MCF 10A (cell line): Measurements from ENCODE around the gene NAT10. TPM values are rescaled to one million over a fixed set of nuclear protein-coding genes. Genes with fewer than 3 reads are reported as not detected.

Experiments used
- Bru-seq: library from RNA; stranded (reverse); fragments of 400-500 nt; gene quantifications from one replicate; lab custom pipeline; 2021; lab: Mats Ljungman, UMichigan
- BruChase-seq, 2 experiments: library from RNA; stranded (reverse); fragments of 400-500 nt; gene quantifications; one replicate each; lab custom pipeline; 2021; lab: Mats Ljungman, UMichigan
- BruUV-seq: library from RNA; stranded (reverse); fragments of 400-500 nt; replicated peaks from 2 replicates; lab custom pipeline; 2021; lab: Mats Ljungman, UMichigan
- CTCF ChIA-PET: fragments of 300-600 bp; sonication (Branson Sonifier 250); formaldehyde crosslinking; extraction: SDS; loops from one replicate; lab custom pipeline; 2021; ENCODE audit warnings: antibody characterized with exemption, inconsistent platforms; lab: Yijun Ruan, JAX
- POLR2A ChIA-PET: fragments of 300-600, 350-650 bp; sonication (Branson Sonifier 250); formaldehyde crosslinking; extraction: SDS; loops from one replicate; lab custom pipeline; 2020; ENCODE audit warnings: antibody characterized with exemption, inconsistent platforms; lab: Yijun Ruan, JAX
- DNase-seq: peaks from one replicate; pipeline ENCODE4 v3.0.0-alpha.2; 2018; ENCODE audit not compliant: unreplicated experiment
- H3K27ac Mint-ChIP-seq: one replicate; pipeline ENCODE4 v1.8.0; 2022; ENCODE audit warnings: mild to moderate bottlenecking, low read depth, mixed read lengths; ENCODE audit not compliant: unreplicated experiment
- H3K27me3 Mint-ChIP-seq: one replicate; pipeline ENCODE4 v1.8.0; 2022; ENCODE audit warnings: mixed read lengths; ENCODE audit not compliant: insufficient read depth, unreplicated experiment
- H3K36me3 Mint-ChIP-seq: one replicate; pipeline ENCODE4 v1.8.0; 2022; ENCODE audit warnings: mild to moderate bottlenecking, moderate library complexity, mixed read lengths; ENCODE audit not compliant: insufficient read depth, unreplicated experiment
- H3K4me1 Mint-ChIP-seq: one replicate; pipeline ENCODE4 v1.8.0; 2022; ENCODE audit warnings: mixed read lengths; ENCODE audit not compliant: insufficient read depth, unreplicated experiment
- H3K4me3 Mint-ChIP-seq: one replicate; pipeline ENCODE4 v1.8.0; 2022; ENCODE audit warnings: mild to moderate bottlenecking, moderate library complexity, mixed read lengths; ENCODE audit not compliant: unreplicated experiment
- H3K9me3 Mint-ChIP-seq: one replicate; pipeline ENCODE4 v1.8.0; 2022; ENCODE audit warnings: mixed read lengths; ENCODE audit not compliant: unreplicated experiment
- CTCF ChIP-seq: fragments of 200-600 bp; IDR thresholded peaks from one replicate; pipeline ENCODE4 v1.8.0; 2022; ENCODE audit warnings: antibody characterized with exemption, mild to moderate bottlenecking; ENCODE audit not compliant: unreplicated experiment
- intact Hi-C: fragments of 100-400 bp; cut with micrococcal nuclease; formaldehyde crosslinking; loops from 2 replicates; pipeline ENCODE4 v1.14.1; 2022
- long read RNA-seq: library from polyadenylated mRNA; stranded (forward); transcript quantifications from one replicate; pipeline ENCODE4 v2.0.0, GENCODE V29; 2022
- total RNA-seq: library from RNA; stranded (reverse); gene quantifications from 2 replicates; pipeline ENCODE4 v1.2.3, GENCODE V29; 2022

Gene NAT10
- total RNA-seq (68.9 and 89.5 TPM in 2 replicates), Bru-seq, nascent RNA (percentile 84 among the genes with signal in this experiment), BruChase-seq, experiment 1, labeled RNA remaining after a 6-hour chase (percentile 88 among the genes with signal in this experiment), BruChase-seq, experiment 2, labeled RNA remaining after a 2-hour chase (percentile 86 among the genes with signal in this experiment)
- long read RNA-seq, full-length matches to known transcripts, result 79 of 117 reads
- long read RNA-seq, partial matches to known transcripts, result 21 of 117 reads
- long read RNA-seq, other reads (novel, unspliced or antisense), result 17 of 117 reads

DNA sequence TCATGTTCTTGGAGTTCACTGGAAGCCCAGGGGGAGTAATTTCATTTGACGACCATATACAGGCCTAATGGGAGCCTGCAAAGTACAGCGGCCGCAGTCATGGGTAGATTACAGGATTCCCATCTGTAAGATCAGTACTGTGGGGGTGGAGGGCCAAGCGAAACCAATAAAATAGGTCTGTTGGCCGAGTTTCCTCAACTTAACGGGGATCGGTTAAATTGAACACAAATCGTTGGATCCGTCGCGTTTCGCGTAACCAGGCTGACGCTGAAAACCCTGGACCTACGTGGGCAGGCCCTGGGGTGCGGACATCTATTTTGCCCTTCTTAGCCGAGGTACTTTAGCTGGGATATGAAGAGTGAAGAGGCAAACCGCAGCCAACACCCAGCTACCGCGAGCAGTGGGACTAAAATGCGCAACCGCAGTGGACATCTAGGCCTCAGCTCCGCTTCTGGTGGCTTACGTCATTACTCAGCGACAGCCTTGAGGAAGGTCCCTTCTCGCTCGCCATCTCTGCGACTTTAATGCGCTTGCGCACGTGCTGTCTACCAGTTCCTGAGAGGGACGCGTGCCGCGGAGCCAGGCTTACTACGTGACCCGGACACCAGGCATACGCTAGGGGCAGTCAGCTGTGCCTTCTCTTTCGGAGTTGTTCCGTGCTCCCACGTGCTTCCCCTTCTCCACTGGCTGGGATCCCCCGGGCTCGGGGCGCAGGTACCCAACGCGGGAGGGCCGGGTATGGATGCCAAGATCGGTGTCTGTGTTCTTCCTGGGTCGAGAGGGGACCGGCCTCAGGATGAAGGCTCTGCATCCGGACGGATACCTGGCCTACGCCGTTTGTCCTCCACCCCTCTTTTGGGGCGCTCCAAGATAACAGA lies at the start of gene NAT10:
NAT10 (plus strand) TSS at position 551 of the 878 bp plus-strand sequence. CDS start 2,597 bp downstream, outside the sequence.
- TSS peak; percentile 99 for BruUV-seq

GRCh38 chr11:34056672-34057071 lies 48.8 kb upstream of the NAT10 start:
- no peak for DNase-seq
- peak overlapping the region; percentile 8 for H3K4me3 Mint-ChIP-seq
- BruUV-seq, result no TSS peak
- POLR2A ChIA-PET, result interaction anchor here (0.7 to 2.1 kb wide), 7 partner anchors 9 to 48 kb away, joined by 3 to 10 read pairs (median 3); partner anchors contain the start of gene NAT10
- intact Hi-C loops, result no loop called here
- CTCF ChIA-PET, result interaction anchor here (0.9 to 2.2 kb wide), 3 partner anchors 11 to 69 kb away, joined by 3 to 17 read pairs (median 5); no protein-coding TSS in a partner anchor
- H3K27ac Mint-ChIP-seq, result no peak overlapping the region
- H3K36me3 Mint-ChIP-seq, result peaks cover 57% of the 10 kb centered on the region
- TF ChIP-seq CTCF, result no peak
- no peaks in the 10 kb centered on the region for H3K9me3 Mint-ChIP-seq
- no peaks in the 10 kb centered on the region for H3K27me3 Mint-ChIP-seq
- H3K4me1 Mint-ChIP-seq, result peaks cover 20% of the 10 kb centered on the region

More for the DNA sequence above, at the start of gene NAT10:
- peak; percentile 98 for DNase-seq
- intact Hi-C loops, result loop anchor here (1.0 to 2.0 kb wide), 3 partner anchors 53 to 254 kb away; no protein-coding TSS in a partner anchor
- Mint-ChIP-seq H3K4me3 (peak within 1 kb of the TSS; percentile 97), H3K36me3 (peaks cover 68% of the 10 kb centered on the region), H3K27me3 (no peaks in the 10 kb centered on the region), H3K4me1 (peaks cover 24% of the 10 kb centered on the region), H3K27ac (peak within 1 kb of the TSS; percentile 96), H3K9me3 (no peaks in the 10 kb centered on the region)
- no peak for TF ChIP-seq CTCF
- CTCF ChIA-PET, result interaction anchor here (0.5 to 1.5 kb wide), 7 partner anchors 10 to 276 kb away, joined by 3 to 7 read pairs (median 3); no protein-coding TSS in a partner anchor
- POLR2A ChIA-PET, result interaction anchor here (0.6 to 4.3 kb wide), 28 partner anchors 8 to 810 kb away, joined by 3 to 51 read pairs (median 5); partner anchors contain the start of genes ABTB2 and CAPRIN1

DNA sequence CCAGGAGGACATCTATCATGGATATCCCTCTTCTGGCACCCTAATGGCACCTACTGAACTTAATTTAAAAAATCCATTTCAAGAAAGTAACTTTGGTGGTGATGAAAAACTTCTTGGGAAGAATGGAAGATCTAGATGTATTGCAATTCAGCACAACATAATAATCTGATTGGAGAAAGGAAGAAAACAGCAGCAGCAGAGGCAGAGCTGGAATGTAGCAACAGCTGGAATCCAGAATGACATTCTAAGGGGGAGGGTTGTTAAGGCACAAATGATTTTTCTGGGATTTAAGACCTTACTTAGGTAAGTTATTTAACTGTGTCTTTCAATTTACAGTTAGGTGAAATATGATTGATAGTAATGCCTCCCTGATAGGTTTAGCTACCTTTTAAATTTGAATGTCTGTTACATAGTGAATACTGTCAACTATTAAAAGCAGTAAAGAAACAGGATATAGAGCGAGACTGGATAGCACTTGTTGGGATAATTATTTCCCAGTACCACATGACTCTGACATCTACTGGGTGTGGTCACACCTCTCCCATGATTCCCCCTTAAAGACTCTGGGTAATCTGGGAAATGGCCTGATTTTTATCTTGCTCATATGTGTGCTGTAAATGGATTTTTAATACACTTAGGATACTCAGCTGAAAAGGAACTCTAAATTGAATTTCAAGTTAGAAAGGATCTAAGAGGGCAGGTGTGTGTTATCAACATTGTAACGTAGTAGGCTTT lies 42.2 kb upstream of the NAT10 start:
- no TSS peak for BruUV-seq
- intact Hi-C loops, result no loop called here
- peak overlapping the region; percentile 2 for H3K27ac Mint-ChIP-seq
- DNase-seq, result no peak
- CTCF ChIA-PET, result interaction anchor here (0.5 to 4.3 kb wide), 5 partner anchors 11 to 405 kb away, joined by 3 to 30 read pairs (median 6); no protein-coding TSS in a partner anchor
- POLR2A ChIA-PET, result interaction anchor here (0.8 to 1.4 kb wide), 4 partner anchors 9 to 42 kb away, joined by 3 to 4 read pairs (median 3); partner anchors contain the start of gene NAT10
- peaks cover 86% of the 10 kb centered on the region for H3K36me3 Mint-ChIP-seq
- no peaks in the 10 kb centered on the region for H3K9me3 Mint-ChIP-seq
- TF ChIP-seq CTCF, result no peak
- no peaks in the 10 kb centered on the region for H3K27me3 Mint-ChIP-seq
- H3K4me3 Mint-ChIP-seq, result no peak overlapping the region
- peaks cover 27% of the 10 kb centered on the region for H3K4me1 Mint-ChIP-seq
